Sigmoid colon (tissue), 4 donors: ENCODE data around the gene MYO6.

Experiments
- POLR2A ChIP-seq, 2 donors: fragments of 450-650 bp; IDR thresholded peaks; one replicate each; pipeline ENCODE4 v1.6.1; 2016; ENCODE audit warnings: antibody characterized with exemption in 2 of 2, mild to moderate bottlenecking in 2 of 2, moderate library complexity in 2 of 2
- POLR2AphosphoS5 ChIP-seq, 4 donors: sonication (generic); formaldehyde crosslinking; IDR thresholded peaks; one replicate each; pipeline ENCODE4 v1.6.1; 2017; ENCODE audit warnings: antibody characterized with exemption in 4 of 4
- TF ChIP-seq, protein P1 (sequence below), 4 experiments: fragments of 450-650 bp in 3 of 4; fragments of 200-600 bp in 1 of 4; IDR thresholded peaks; one replicate each; pipeline ENCODE4 v1.5.1; 2016 to 2019; ENCODE audit warnings: antibody characterized with exemption in 4 of 4, mild to moderate bottlenecking in 3 of 4, moderate library complexity in 2 of 4

DNA sequence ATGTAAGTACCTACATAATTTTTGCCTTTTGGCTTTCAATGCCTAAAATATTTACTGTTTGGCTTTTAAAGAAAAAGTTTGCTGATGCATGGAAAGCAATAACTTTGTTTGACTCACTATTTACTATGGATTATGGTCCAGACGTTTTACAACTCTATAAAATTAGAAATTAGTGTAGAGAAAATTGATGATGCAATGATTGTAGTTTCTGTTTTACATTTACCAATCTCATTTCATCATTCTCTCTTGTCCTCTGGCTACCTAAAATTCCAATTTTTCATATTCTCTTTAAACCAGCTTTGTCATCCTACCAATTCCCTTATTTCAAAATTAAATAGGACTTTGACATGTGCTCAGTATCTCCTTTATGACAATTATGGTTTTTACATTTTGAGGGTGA lies 192.5 kb downstream of the MYO6 start:
- TF ChIP-seq POLR2A (IDR thresholded peaks at IDR 0.05), result no peak
- TF ChIP-seq, protein P1, sequence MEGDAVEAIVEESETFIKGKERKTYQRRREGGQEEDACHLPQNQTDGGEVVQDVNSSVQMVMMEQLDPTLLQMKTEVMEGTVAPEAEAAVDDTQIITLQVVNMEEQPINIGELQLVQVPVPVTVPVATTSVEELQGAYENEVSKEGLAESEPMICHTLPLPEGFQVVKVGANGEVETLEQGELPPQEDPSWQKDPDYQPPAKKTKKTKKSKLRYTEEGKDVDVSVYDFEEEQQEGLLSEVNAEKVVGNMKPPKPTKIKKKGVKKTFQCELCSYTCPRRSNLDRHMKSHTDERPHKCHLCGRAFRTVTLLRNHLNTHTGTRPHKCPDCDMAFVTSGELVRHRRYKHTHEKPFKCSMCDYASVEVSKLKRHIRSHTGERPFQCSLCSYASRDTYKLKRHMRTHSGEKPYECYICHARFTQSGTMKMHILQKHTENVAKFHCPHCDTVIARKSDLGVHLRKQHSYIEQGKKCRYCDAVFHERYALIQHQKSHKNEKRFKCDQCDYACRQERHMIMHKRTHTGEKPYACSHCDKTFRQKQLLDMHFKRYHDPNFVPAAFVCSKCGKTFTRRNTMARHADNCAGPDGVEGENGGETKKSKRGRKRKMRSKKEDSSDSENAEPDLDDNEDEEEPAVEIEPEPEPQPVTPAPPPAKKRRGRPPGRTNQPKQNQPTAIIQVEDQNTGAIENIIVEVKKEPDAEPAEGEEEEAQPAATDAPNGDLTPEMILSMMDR (IDR thresholded peaks at IDR 0.05), result no peak
- no peak for TF ChIP-seq POLR2AphosphoS5 (IDR thresholded peaks at IDR 0.05)
